Measurements from ENCODE around the gene CTSF. TPM values are rescaled to one million over a fixed set of nuclear protein-coding genes. Genes with fewer than 3 reads are reported as not detected.

The CTSF gene
- total and polyA plus RNA-seq, 2 of the 8 experiments (the other 6 are each of a cell fraction or from before 2014, with no cell fraction given) = 0.58 to 2.3 TPM

DNA sequence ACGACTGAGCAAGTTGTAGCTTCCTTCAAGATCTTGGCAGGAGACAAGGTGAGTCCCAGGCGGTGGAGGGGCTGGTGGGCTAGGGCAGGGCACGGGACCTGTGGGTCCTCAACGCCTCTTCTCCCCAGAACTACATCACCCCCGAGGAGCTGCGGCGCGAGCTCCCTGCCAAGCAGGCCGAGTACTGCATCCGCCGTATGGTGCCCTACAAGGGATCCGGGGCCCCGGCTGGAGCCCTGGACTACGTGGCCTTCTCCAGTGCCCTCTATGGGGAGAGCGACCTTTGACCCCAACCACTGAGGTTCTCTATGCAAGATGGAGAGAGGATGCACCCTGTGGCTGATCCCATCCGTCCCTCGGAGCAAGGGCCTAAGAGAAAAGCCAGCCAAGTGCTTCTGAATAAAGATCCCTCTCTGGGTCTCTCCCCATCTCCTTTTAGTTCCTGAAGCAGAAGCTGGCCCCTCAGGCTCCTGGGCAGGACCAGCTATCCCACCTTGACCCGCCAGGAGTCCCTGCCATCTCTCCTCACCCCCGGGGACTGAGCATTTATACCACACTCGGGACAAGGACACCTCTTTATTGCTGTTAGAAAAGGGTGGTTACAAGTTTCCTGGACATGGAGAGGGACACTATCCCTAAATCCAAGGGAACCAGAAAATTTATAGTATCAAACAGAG, 5.4 kb downstream of the CTSF start:
- WGBS, 2 experiments (ENCODE audit: extremely low coverage in 1 of 2, insufficient coverage in 1 of 2, insufficient read length in 1 of 2, insufficient replicate concordance in 2 of 2, low coverage in 1 of 2, low lambda C conversion rate in 2 of 2, missing lambda C conversion rate in 1 of 2) = 89% methylated on average over 14 of the region's 20 CpGs; no CpG with 5 or more reads in 1 of the 2 experiments
- POLR2A ChIA-PET (ENCODE audit: partially characterized antibody) = interaction anchor here (0.8 to 7.4 kb wide), 12 partner anchors 7 to 114 kb away, joined by 3 to 54 read pairs (median 4); partner anchors contain the start of genes ACTN3, DPP3, RBM14 and RBM4
- DNase-seq (ENCODE audit: low read depth in 1 of 2, low spot score in 2 of 2) = no peak

More for the DNA sequence above, 5.4 kb downstream of the CTSF start:
- Histone ChIP-seq H3K4me3 (ENCODE audit: extremely low read depth in 1 of 4, insufficient read depth in 2 of 4, low read depth in 3 of 4, low read length in 4 of 4) (no peak overlapping the region), H3K18ac (ENCODE audit: extremely low read depth, low read length) (no peak overlapping the region), H4K8ac (ENCODE audit: extremely low read depth, insufficient read depth, low read length) (no peak overlapping the region), H3K23ac (ENCODE audit: insufficient read length) (no peak overlapping the region), H3K36me3 (ENCODE audit: control insufficient read depth in 2 of 4, insufficient read depth in 4 of 4, low read length in 3 of 4) (peaks cover 10 to 41% (median 35%) of the 10 kb centered on the region in 4 experiments), H2AK5ac (ENCODE audit: low read depth, low read length) (no peak overlapping the region), H3K9me3 (ENCODE audit: insufficient read depth in 2 of 2, low read depth in 1 of 2, low read length in 1 of 2) (no peaks in the 10 kb centered on the region), H3K79me2 (ENCODE audit: control insufficient read depth in 1 of 2, insufficient read depth in 2 of 2, low read length in 2 of 2) (no peaks in the 10 kb centered on the region), H2AFZ (ENCODE audit: low read length) (no peak overlapping the region), H3K9ac (replicated peaks in 1 of 4; ENCODE audit: extremely low read depth in 1 of 4, low read depth in 3 of 4, low read length in 3 of 4) (no peak overlapping the region), H4K20me1 (replicated peaks in 1 of 2; ENCODE audit: control insufficient read depth in 1 of 2, insufficient read depth in 2 of 2, low read length in 2 of 2) (no peaks in the 10 kb centered on the region), H3K27ac (ENCODE audit: low read depth, low read length) (no peak overlapping the region), H4K5ac (ENCODE audit: insufficient read length, low read depth, low read length) (no peak overlapping the region), H2BK20ac (ENCODE audit: low read length) (no peak overlapping the region), H3K4me2 (ENCODE audit: insufficient read depth in 1 of 2, low read depth in 2 of 2, low read length in 2 of 2) (no peak overlapping the region), H4K91ac (replicated peaks; ENCODE audit: insufficient read length, low read length) (no peak overlapping the region), H2BK15ac (ENCODE audit: low read length) (no peak overlapping the region), H3K23me2 (ENCODE audit: low read depth, low read length) (no peaks in the 10 kb centered on the region), H3K14ac (ENCODE audit: insufficient read length) (no peak overlapping the region), H2BK120ac (replicated peaks; ENCODE audit: low read depth, low read length) (no peak overlapping the region), H3K4ac (replicated peaks; ENCODE audit: insufficient read length, low read depth, low read length) (no peak overlapping the region), H3K56ac (replicated peaks; ENCODE audit: insufficient read length, low read depth, low read length) (no peak overlapping the region), H2BK12ac (ENCODE audit: low read depth, low read length) (no peak overlapping the region), H3K27me3 (replicated peaks in 1 of 4; ENCODE audit: control insufficient read depth in 3 of 4, extremely low read depth in 1 of 4, insufficient read depth in 3 of 4, low read length in 3 of 4) (no peaks in the 10 kb centered on the region), H3K4me1 (replicated peaks in 1 of 4; ENCODE audit: control insufficient read depth in 3 of 4, insufficient read depth in 4 of 4, low read length in 3 of 4) (peaks cover 0 to 2% (median 0%) of the 10 kb centered on the region in 4 experiments; a peak in 1 of 7 replicates), H3K79me1 (ENCODE audit: low read depth, low read length) (no peaks in the 10 kb centered on the region), H2BK5ac (ENCODE audit: low read depth, low read length) (no peak overlapping the region)
- CTCF ChIA-PET (ENCODE audit: partially characterized antibody) = interaction anchor here (0.6 to 3.5 kb wide), 9 partner anchors 9 to 166 kb away, joined by 3 to 12 read pairs (median 4); partner anchors contain the start of genes ACTN3, RBM4B and ZDHHC24
- TF ChIP-seq JUN (IDR thresholded peaks at IDR 0.05; ENCODE audit: low read depth, low read length) = no peak
- TF ChIP-seq, protein P1, sequence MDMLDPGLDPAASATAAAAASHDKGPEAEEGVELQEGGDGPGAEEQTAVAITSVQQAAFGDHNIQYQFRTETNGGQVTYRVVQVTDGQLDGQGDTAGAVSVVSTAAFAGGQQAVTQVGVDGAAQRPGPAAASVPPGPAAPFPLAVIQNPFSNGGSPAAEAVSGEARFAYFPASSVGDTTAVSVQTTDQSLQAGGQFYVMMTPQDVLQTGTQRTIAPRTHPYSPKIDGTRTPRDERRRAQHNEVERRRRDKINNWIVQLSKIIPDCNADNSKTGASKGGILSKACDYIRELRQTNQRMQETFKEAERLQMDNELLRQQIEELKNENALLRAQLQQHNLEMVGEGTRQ (IDR thresholded peaks at IDR 0.05; ENCODE audit: low read length) = no peak
- no peak for TF ChIP-seq SP2 (IDR thresholded peaks at IDR 0.05; ENCODE audit: low read length)
- TF ChIP-seq CBX5 (IDR thresholded peaks at IDR 0.05; ENCODE audit: low read depth, low read length) = no peak
- no peak for TF ChIP-seq ASH2L (IDR thresholded peaks at IDR 0.05; ENCODE audit: low read length)
- TF ChIP-seq TAF1 (IDR thresholded peaks at IDR 0.05; ENCODE audit: low read depth, low read length) = no peak
- TF ChIP-seq EGR1 (IDR thresholded peaks at IDR 0.05; ENCODE audit: borderline replicate concordance, low read depth, low read length) = no peak
- TF ChIP-seq SP4 (IDR thresholded peaks at IDR 0.05; ENCODE audit: low read length) = no peak
- TF ChIP-seq SIX5 (IDR thresholded peaks at IDR 0.05; ENCODE audit: low read depth, low read length) = no peak
- TF ChIP-seq POU5F1 (IDR thresholded peaks at IDR 0.05; ENCODE audit: low read depth, low read length) = no peak
- no peak for FAIRE-seq

Measured in H1 (cell line).